Keratinocyte (primary cell): Measurements from ENCODE around the gene TBCA.

Experiments used
- EZH2 ChIP-seq: IDR thresholded peaks from one replicate; pipeline ENCODE4 v1.6.1; 2012; ENCODE audit warnings: inconsistent platforms, mild to moderate bottlenecking, low read length, moderate library complexity
- TF ChIP-seq, protein P1 (sequence below), 3 experiments: IDR thresholded peaks in 1 of 3; conservative IDR thresholded peaks in 1 of 3; optimal IDR thresholded peaks in 1 of 3; 2 replicates in 2 of 3; 3 replicates in 1 of 3; pipeline versions ENCODE3 to v1.5.1; 2011; ENCODE audit warnings: low read length in 3 of 3, mild to moderate bottlenecking in 3 of 3, moderate library complexity in 2 of 3, control low read depth in 1 of 3, inconsistent platforms in 1 of 3; ENCODE audit not compliant: insufficient read depth in 2 of 3; ENCODE audit errors: extremely low read depth in 1 of 3

DNA sequence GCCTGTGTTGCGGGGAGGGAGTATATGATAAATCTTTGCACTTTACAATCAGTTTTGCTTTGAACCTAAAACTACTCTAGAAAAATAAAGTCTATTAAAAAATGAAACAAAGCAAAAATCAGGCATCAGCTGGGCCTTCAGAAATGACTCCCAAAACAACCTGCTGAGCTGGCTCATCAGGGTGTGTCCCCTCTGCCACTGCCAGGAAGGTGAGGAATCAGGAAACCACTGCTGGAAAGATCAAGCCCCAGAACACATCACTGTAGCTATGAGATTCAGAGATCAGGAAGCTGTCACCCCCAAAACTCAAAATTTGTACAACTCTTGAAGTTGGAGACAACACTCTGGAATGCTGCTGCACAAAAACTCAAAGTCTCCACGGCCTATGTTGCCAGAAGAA is 40.5 kb upstream of the TBCA start:
- TF ChIP-seq, protein P1, sequence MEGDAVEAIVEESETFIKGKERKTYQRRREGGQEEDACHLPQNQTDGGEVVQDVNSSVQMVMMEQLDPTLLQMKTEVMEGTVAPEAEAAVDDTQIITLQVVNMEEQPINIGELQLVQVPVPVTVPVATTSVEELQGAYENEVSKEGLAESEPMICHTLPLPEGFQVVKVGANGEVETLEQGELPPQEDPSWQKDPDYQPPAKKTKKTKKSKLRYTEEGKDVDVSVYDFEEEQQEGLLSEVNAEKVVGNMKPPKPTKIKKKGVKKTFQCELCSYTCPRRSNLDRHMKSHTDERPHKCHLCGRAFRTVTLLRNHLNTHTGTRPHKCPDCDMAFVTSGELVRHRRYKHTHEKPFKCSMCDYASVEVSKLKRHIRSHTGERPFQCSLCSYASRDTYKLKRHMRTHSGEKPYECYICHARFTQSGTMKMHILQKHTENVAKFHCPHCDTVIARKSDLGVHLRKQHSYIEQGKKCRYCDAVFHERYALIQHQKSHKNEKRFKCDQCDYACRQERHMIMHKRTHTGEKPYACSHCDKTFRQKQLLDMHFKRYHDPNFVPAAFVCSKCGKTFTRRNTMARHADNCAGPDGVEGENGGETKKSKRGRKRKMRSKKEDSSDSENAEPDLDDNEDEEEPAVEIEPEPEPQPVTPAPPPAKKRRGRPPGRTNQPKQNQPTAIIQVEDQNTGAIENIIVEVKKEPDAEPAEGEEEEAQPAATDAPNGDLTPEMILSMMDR (optimal IDR thresholded peaks at IDR 0.05 in 1 of 3, IDR thresholded peaks at IDR 0.05 in 1 of 3, conservative IDR thresholded peaks at IDR 0.05 in 1 of 3; ENCODE audit: extremely low read depth in 1 of 3, insufficient read depth in 2 of 3, low read length in 3 of 3) = no peak
- no peak for TF ChIP-seq EZH2
